ENCODE results near the gene EIF4E2. TPM values are rescaled to one million over a fixed set of nuclear protein-coding genes. Genes with fewer than 3 reads are reported as not detected.

The EIF4E2 gene
- total RNA-seq, 2 experiments from 2014 or later: 51.7 to 55.7 TPM

DNA sequence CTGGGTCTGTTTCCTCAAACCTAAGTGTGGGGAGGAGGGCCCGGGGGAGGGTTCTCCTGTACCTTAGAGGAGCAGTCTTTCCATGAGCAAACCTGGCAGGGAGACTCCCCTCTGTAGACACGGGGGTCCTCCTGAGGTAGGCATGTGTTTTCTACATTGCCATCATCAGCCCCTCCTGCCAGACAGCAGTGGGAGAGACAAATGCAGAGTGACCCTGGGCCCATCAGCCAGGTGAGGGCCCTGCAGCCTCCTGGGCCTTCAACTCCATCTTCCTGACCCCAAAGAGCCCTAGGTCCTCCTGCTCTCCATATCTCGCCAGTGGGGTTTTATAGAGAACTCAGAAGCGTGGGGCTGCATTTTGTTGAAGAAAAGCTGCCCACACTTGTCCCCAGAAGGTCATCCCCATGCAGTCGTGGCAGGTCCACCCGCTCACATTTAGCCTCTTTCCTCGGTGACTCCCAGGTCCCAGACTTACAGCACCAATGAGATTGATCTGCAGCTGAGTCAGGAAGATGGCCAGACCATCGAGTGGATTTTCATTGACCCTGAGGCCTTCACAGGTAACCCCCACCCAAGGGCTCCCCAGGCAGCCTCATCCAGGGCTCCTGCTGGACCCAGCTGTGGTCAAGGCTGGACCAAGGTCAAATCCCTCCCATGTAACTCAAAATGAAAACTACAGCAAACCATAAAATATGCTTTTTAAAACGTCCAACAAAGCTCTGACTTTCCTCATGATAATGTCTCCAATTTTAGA, 8.4 kb upstream of the EIF4E2 start:
- intact Hi-C loops (cut with micrococcal nuclease): no loop called here
- H3K27ac Mint-ChIP-seq: no peak overlapping the region
- peaks cover 6% of the 10 kb centered on the region for H3K4me1 Mint-ChIP-seq (ENCODE audit: low read depth)
- no peak overlapping the region for H3K4me3 Mint-ChIP-seq
- H3K27me3 Mint-ChIP-seq: no peaks in the 10 kb centered on the region
- DNase-seq: peak; percentile 7
- CTCF ChIA-PET: no interaction called here
- no peaks in the 10 kb centered on the region for H3K9me3 Mint-ChIP-seq
- POLR2A ChIA-PET: no interaction called here
- H3K36me3 Mint-ChIP-seq: peaks cover 9% of the 10 kb centered on the region

DNA sequence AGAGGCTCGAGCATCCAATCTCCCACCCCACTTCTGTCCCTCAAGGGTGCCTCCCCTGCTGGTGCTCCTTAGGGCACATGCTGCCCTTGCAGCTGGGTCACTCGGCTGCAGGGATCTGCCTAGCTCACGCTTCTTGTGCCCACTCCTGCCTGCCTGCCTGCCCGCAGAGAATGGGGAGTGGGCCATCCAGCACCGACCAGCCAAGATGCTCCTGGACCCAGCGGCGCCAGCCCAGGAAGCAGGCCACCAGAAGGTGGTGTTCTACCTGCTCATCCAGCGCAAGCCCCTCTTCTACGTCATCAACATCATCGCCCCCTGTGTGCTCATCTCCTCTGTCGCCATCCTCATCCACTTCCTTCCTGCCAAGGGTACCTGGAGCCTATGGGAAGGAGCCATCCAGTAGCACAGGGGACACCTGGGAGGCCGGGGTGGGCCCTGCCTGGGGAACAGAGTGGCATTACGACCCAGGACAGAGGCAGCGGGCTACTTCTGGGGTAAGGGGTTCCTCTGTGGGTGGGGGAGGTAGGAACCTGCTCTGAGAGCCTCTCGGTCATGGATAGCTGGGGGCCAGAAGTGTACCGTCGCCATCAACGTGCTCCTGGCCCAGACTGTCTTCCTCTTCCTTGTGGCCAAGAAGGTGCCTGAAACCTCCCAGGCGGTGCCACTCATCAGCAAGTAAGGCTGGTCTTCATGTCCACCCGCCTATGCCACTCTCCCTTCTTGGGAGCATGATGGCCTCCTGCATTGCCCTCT, 7.6 kb upstream of the EIF4E2 start:
- intact Hi-C loops (cut with micrococcal nuclease): no loop called here
- POLR2A ChIA-PET: no interaction called here
- peak; percentile 7 for DNase-seq
- H3K27me3 Mint-ChIP-seq: no peaks in the 10 kb centered on the region
- H3K36me3 Mint-ChIP-seq: peaks cover 16% of the 10 kb centered on the region
- CTCF ChIA-PET: no interaction called here
- no peaks in the 10 kb centered on the region for H3K9me3 Mint-ChIP-seq
- no peak overlapping the region for H3K4me3 Mint-ChIP-seq
- H3K27ac Mint-ChIP-seq: no peak overlapping the region
- peaks cover 13% of the 10 kb centered on the region for H3K4me1 Mint-ChIP-seq (ENCODE audit: low read depth)

DNA sequence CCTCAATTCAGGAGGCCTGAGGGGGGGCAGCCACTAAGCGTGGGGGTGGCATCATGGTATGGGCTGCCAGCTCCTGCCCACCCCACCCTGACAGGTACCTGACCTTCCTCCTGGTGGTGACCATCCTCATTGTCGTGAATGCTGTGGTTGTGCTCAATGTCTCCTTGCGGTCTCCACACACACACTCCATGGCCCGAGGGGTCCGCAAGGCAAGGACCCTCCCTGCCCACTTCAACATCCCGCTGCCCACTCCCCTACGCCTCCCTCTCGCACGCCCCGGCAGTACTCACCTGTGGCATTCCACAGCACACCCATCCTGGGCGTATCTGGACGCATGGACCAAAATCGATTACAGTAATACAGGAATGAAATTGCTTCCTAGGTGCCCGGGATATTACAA, 7.0 kb upstream of the EIF4E2 start:
- peaks cover 21% of the 10 kb centered on the region for H3K36me3 Mint-ChIP-seq
- intact Hi-C loops (cut with micrococcal nuclease): no loop called here
- H3K4me3 Mint-ChIP-seq: no peak overlapping the region
- H3K27ac Mint-ChIP-seq: no peak overlapping the region
- H3K9me3 Mint-ChIP-seq: peaks cover under 1% of the 10 kb centered on the region
- H3K4me1 Mint-ChIP-seq (ENCODE audit: low read depth): peaks cover 19% of the 10 kb centered on the region
- ChIA-PET POLR2A (no interaction called here), CTCF (no interaction called here)
- H3K27me3 Mint-ChIP-seq: no peaks in the 10 kb centered on the region
- DNase-seq: peak; percentile 5

DNA sequence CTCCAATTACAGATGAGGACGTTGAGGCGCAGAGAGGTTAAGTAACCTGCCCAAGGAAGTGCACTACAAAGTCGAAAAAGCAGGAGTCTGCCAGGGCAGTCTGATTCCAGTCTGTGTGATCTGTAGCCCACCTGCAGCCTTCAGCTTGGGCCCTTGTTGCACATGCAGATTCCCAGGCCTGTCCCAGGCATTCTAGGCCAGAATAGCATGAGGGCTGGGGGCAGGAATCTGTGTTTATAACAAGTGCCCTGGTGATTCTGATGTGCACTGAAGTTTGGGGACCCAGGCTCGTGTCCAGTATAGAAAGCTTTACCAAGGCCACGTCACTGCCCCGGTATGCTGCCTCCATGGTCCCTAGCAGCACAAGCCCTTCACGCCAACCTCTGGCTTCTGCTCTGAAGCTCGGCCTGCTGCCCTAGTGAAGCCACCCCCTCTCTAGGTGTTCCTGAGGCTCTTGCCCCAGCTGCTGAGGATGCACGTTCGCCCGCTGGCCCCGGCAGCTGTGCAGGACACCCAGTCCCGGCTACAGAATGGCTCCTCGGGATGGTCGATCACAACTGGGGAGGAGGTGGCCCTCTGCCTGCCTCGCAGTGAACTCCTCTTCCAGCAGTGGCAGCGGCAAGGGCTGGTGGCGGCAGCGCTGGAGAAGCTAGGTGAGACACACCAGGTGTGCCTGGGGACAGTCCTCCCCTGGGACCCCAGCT, 6.4 kb upstream of the EIF4E2 start:
- ChIA-PET CTCF (no interaction called here), POLR2A (no interaction called here)
- H3K9me3 Mint-ChIP-seq: peaks cover 6% of the 10 kb centered on the region
- intact Hi-C loops (cut with micrococcal nuclease): no loop called here
- H3K27me3 Mint-ChIP-seq: no peaks in the 10 kb centered on the region
- H3K36me3 Mint-ChIP-seq: peaks cover 27% of the 10 kb centered on the region
- no peak overlapping the region for H3K4me3 Mint-ChIP-seq
- DNase-seq: peak; percentile 8
- H3K4me1 Mint-ChIP-seq (ENCODE audit: low read depth): peaks cover 25% of the 10 kb centered on the region
- H3K27ac Mint-ChIP-seq: no peak overlapping the region

DNA sequence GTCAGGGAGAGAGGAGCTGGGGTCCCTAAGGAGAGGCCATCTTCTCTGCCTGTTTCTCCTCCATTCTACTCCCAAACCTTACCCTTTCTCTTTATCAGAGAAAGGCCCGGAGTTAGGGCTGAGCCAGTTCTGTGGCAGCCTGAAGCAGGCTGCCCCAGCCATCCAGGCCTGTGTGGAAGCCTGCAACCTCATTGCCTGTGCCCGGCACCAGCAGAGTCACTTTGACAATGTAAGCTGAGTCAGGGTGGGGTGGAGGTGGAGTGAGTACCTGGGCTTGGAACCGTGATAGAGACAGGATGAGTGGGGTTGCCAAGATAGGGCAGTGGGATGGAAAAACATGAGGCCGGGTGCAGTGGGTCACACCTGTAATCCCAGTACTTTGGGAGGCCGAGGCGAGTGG, 5.8 kb upstream of the EIF4E2 start:
- Mint-ChIP-seq H3K4me1 (ENCODE audit: low read depth) (peaks cover 29% of the 10 kb centered on the region), H3K9me3 (peaks cover 6% of the 10 kb centered on the region), H3K27me3 (no peaks in the 10 kb centered on the region), H3K4me3 (no peak overlapping the region), H3K27ac (no peak overlapping the region), H3K36me3 (peaks cover 30% of the 10 kb centered on the region)
- intact Hi-C loops (cut with micrococcal nuclease): no loop called here
- ChIA-PET POLR2A (no interaction called here), CTCF (no interaction called here)
- DNase-seq: no peak

DNA sequence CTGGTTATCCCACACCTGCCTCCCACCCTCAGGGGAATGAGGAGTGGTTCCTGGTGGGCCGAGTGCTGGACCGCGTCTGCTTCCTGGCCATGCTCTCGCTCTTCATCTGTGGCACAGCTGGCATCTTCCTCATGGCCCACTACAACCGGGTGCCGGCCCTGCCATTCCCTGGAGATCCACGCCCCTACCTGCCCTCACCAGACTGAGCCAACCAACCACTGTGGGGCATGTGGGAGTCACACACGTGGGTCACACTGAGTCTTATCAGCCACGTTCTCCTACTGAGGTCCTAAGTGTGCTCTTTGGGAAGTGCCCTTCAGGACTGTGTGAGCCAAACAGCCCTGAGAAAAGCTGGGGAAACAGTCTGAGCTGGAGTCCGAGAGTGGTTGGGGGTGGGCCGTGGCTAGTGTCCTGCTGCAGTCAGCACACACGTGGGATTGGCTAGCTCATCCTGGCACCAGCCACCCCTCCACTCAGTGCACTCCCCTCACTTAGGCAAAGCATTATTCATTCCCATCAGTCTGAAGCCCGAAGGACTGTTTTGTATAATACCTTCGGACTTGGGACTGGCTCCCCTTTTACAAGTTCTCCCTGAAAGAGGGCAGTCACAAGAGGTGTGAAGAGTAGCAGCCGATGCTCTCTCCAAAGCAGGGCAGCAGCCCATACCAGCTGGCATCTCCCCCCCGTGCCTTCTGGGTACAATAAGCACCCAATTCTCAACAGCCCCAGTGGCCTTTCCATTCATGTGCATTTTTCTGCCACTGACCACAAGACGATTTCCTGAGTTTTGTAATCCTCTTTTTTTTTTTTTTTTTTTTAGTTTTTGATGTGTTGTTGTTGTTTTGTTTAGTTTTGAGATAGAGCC, 4.7 kb upstream of the EIF4E2 start:
- H3K27me3 Mint-ChIP-seq: no peaks in the 10 kb centered on the region
- intact Hi-C loops (cut with micrococcal nuclease): no loop called here
- H3K36me3 Mint-ChIP-seq: peaks cover 32% of the 10 kb centered on the region
- ChIA-PET CTCF (no interaction called here), POLR2A (interaction anchor here (0.7 kb wide), 1 partner anchor 169 kb away, joined by 5 read pairs; no protein-coding TSS in a partner anchor)
- H3K9me3 Mint-ChIP-seq: peaks cover 6% of the 10 kb centered on the region
- DNase-seq: peak; percentile 4
- H3K27ac Mint-ChIP-seq: no peak overlapping the region
- peaks cover 31% of the 10 kb centered on the region for H3K4me1 Mint-ChIP-seq (ENCODE audit: low read depth)
- no peak overlapping the region for H3K4me3 Mint-ChIP-seq

DNA sequence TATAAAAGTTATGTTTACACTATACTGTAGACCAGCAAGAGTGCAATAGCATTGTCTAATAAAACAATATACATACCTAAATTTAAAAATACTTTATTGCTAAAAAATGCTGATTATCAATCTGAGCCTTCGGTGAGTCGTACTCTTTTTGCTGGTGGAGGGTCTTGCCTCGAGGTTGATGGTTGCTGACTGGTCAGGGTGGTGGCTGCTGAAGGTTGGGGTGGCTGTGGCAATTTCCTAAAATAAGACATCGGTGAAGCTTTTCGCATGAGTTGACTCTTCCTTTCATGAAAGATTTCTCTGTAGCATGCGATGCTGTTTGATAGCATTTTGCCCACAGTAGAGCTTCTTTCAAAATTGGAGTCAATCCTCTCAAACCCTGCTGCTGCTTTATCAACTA, 2.5 kb upstream of the EIF4E2 start:
- POLR2A ChIA-PET: no interaction called here
- Mint-ChIP-seq H3K4me3 (no peak overlapping the region), H3K9me3 (peaks cover 6% of the 10 kb centered on the region), H3K36me3 (peaks cover 40% of the 10 kb centered on the region), H3K4me1 (ENCODE audit: low read depth) (peaks cover 46% of the 10 kb centered on the region), H3K27me3 (no peaks in the 10 kb centered on the region), H3K27ac (no peak overlapping the region)
- no peak for DNase-seq
- intact Hi-C loops (cut with micrococcal nuclease): no loop called here
- CTCF ChIA-PET: interaction anchor here (0.6 kb wide), 1 partner anchor 60 kb away, joined by 3 read pairs; no protein-coding TSS in a partner anchor

DNA sequence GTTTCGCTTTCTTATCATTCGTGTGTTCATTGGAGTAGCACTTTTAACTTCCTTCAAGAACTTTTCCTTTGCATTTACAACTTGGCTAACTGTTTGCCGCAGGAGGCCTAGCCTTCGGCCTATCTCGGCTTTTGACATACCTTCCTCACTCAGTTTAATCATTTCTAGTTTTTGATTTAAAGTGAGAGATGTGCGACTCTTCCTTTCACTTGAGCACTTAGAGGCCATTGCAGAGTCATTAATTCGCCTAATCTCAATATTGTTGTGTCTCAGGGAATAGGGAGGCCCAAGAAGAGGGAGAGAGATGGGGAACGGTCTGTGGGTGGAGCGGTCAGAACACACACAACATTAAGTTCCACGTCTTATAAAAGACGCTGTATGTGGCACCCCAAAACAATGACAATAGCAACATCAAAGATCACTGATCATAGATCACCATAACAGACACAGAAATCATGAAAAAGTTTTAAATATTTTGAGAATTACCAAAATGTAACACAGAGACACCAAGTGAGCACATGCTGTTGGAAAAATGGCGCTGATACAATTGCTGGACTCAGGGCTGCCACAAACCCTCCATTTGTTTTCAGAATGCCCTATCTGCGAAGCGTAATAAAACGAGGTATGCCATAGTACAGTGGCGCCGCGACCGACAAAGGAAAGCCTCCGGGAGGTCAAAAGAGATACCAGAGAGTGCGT, 685 bp upstream of the EIF4E2 start:
- ChIA-PET CTCF (interaction anchor here (0.6 kb wide), 1 partner anchor 15 kb away, joined by 3 read pairs; no protein-coding TSS in a partner anchor), POLR2A (interaction anchor here (1.0 kb wide), 1 partner anchor 148 kb away, joined by 4 read pairs; no protein-coding TSS in a partner anchor)
- peak overlapping the region; percentile 97 for H3K27ac Mint-ChIP-seq
- peaks cover 42% of the 10 kb centered on the region for H3K36me3 Mint-ChIP-seq
- intact Hi-C loops (cut with micrococcal nuclease): loop anchor here (1.0 to 10.0 kb wide), 3 partner anchors 147 to 765 kb away; partner anchors contain the start of genes COPS7B, GIGYF2 and PDE6D
- H3K27me3 Mint-ChIP-seq: no peaks in the 10 kb centered on the region
- no peak for DNase-seq
- peaks cover 6% of the 10 kb centered on the region for H3K9me3 Mint-ChIP-seq
- peaks cover 63% of the 10 kb centered on the region for H3K4me1 Mint-ChIP-seq (ENCODE audit: low read depth)
- H3K4me3 Mint-ChIP-seq: peak overlapping the region; percentile 97

DNA sequence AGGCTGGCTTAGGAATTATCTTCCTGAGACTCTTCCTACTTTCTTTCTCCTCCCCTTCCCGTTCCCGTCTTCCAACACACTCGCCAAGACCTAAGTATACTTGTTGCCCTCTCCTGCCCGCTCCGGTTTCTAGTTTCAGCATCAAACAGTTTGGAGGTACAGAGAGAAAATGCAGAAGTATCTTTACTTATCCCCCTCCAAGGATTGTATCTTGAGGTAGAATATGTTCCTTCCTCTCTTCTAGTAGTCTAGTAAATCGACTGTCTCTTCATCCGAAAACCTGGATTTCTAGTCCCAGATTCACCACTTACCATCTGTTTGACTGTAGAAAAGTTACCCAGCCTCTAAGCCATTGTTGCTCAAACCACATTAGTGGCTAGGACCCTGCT, 755 bp downstream of the EIF4E2 start:
- intact Hi-C loops (cut with micrococcal nuclease): loop anchor here (5.0 to 10.0 kb wide), 2 partner anchors 696 to 766 kb away; partner anchors contain the start of genes COPS7B and PDE6D
- Mint-ChIP-seq H3K4me3 (peak overlapping the region; percentile 97), H3K27ac (peak overlapping the region; percentile 97), H3K27me3 (no peaks in the 10 kb centered on the region), H3K4me1 (ENCODE audit: low read depth) (peaks cover 69% of the 10 kb centered on the region), H3K9me3 (peaks cover 6% of the 10 kb centered on the region), H3K36me3 (peaks cover 43% of the 10 kb centered on the region)
- DNase-seq: no peak
- CTCF ChIA-PET: interaction anchor here (1.1 kb wide), 1 partner anchor 54 kb away, joined by 3 read pairs; no protein-coding TSS in a partner anchor
- POLR2A ChIA-PET: interaction anchor here (0.7 to 0.8 kb wide), 2 partner anchors 11 to 508 kb away, joined by 3 read pairs; partner anchors contain the start of genes CHRNG and INPP5D

DNA sequence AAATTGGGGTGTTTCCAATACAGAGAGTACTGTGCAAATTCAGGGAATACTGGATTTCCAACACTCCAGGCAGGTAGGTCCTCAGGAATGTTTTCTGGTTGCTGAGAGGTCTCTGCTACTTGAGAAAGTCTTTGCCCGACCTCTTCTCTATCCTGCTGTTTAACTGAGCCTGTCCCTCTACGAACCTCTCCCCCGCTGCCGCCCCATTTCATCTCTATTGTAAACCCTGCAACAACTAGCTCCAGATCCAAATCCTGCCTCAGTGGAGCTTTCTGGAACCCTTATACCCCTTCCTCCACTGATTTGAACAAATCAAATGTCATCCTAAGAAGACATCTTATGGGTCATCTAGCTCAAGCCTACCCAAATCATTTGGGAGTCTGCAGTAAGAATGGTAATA, 1.3 kb downstream of the EIF4E2 start:
- CTCF ChIA-PET: no interaction called here
- Mint-ChIP-seq H3K27ac (peak overlapping the region; percentile 97), H3K4me3 (peak overlapping the region; percentile 97), H3K36me3 (peaks cover 43% of the 10 kb centered on the region), H3K9me3 (peaks cover 6% of the 10 kb centered on the region), H3K27me3 (no peaks in the 10 kb centered on the region), H3K4me1 (ENCODE audit: low read depth) (peaks cover 70% of the 10 kb centered on the region)
- no peak for DNase-seq
- intact Hi-C loops (cut with micrococcal nuclease): loop anchor here (5.0 to 10.0 kb wide), 2 partner anchors 696 to 767 kb away; partner anchors contain the start of genes COPS7B and PDE6D
- POLR2A ChIA-PET: no interaction called here

DNA sequence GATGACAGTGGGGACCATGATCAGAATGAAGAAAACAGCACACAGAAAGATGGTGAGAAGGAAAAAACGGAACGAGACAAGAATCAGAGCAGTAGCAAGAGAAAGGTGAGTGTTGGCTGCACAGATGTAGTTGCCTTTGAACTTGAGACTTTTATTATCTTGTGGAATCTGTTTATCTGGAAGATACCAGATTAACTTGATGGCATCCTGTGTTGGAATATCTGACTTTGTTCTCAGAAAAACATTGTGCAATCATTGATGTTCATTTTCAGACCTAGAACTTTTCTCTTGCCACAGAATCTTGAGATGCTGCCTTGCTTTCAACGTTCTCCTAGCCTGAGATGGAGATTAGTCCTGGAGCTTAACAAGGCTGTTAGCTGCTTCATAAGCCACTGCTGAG, 5.9 kb downstream of the EIF4E2 start:
- peaks cover 41% of the 10 kb centered on the region for H3K4me1 Mint-ChIP-seq (ENCODE audit: low read depth)
- ChIA-PET CTCF (no interaction called here), POLR2A (no interaction called here)
- H3K27ac Mint-ChIP-seq: no peak overlapping the region
- DNase-seq: no peak
- peaks cover 29% of the 10 kb centered on the region for H3K36me3 Mint-ChIP-seq
- no peaks in the 10 kb centered on the region for H3K9me3 Mint-ChIP-seq
- intact Hi-C loops (cut with micrococcal nuclease): loop anchor here (10.0 kb wide), 1 partner anchor 772 kb away; the partner anchor contains the start of genes COPS7B and PDE6D
- H3K4me3 Mint-ChIP-seq: no peak overlapping the region
- H3K27me3 Mint-ChIP-seq: no peaks in the 10 kb centered on the region

All from activated CD4-positive, alpha-beta memory T cell treated with anti-CD3 and anti-CD28 coated beads for 36 hours (primary cell).